Endometrium (tissue), 2 donors: Measurements from ENCODE around the gene NPDC1.
"Not testable (repeated sequence)": the region's sequence is repeated elsewhere in the genome, so short reads cannot be mapped to it uniquely, and the experiment has no call there.

Experiments
- FAIRE-seq: peaks from 2 replicates; lab custom pipeline; 2012; peaks lifted over from hg19 to GRCh38; lab: Jason Lieb, UNC
- donor health status: control.
- donor health status: control.

The NPDC1 gene

DNA sequence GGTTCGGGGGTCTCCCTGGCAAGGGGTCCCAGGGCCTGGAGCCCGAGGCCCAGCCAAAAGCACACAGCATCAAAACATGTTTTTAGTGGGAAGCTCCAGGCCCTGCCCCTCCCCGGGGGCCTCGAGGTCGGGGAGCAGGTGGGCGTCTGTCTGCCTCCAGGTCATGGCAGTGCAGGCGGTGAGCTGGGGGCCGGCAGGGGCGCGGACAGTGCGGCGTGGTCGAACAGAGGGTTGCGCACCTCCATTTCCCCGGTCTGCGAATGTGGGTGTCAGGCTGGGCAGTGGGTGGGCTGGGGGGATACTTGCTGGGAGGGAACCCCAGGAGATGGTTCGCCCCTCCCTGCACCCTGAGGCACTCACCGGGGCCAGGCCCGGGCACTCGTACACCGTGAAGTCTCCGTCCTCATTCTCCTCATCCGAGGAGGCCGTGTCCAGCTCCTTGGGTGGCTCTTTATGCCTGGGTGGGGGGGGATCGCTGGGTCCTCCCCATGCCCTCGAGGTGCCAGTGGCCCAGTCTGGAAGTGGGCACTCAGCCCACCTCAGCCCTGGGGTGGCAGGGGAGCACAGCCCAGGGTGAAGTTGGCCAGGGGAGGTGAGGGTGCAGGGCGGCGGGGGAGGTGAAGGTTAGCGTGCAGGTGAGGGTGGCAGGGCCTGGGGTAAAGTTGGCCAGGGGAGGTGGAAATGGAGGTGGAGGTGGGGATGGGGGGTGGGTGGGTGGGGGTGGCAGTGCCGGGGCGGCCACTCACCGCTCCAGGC, 6.2 kb downstream of the NPDC1 start:
- no peak for FAIRE-seq

DNA sequence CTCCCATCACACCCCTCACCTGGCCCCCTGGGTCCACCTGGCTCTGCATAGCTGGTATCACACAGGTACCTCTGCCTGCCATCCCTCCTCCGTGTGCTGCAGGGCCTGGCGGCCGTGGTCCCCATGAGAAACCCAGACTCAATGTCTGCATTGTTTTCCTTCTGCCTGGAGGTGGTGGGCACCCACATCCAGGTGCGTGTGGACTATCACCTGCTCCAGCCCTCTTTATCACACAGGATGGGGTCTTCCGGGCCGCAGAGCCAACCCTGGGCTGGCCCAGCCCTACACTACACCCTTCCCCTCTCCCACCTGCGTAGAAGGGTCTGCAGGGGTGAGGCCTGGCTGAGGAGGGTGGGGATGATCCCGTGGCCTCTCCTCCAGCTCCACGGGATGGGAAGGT, 7.1 kb downstream of the NPDC1 start:
- no peak for FAIRE-seq

GRCh38 chr9:137037483-137037882, 8.5 kb downstream of the NPDC1 start:
- no peak for FAIRE-seq

GRCh38 chr9:137037035-137037434, 8.9 kb downstream of the NPDC1 start:
- no peak for FAIRE-seq

DNA sequence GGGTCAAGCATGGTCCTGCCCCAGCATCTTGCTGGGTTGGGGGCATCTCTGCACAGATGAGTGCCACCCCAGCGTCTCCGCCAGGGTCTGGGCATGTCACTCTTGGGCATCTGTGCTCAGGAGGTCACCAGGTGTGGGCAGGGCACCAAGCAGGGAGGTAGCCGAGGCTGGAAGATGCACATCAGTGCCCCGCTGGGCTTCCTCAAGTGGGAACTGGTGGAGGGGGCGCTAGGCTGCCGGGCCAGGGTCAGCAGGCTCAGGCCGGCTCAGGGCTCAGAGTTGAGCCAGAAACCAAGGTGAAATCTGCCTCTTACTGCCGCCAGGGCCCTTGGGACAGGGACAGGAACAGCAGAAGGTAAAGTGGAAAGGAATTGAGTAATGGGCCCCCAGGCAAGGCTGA, 10.0 kb downstream of the NPDC1 start:
- FAIRE-seq = no peak

GRCh38 chr9:137035507-137035834, 10.5 kb downstream of the NPDC1 start:
- no peak for FAIRE-seq

- no peak for FAIRE-seq
Measured at GRCh38 chr9:137034709-137035506, 11.1 kb downstream of the NPDC1 start.

- FAIRE-seq = no peak
Measured at GRCh38 chr9:137034039-137034708, 11.8 kb downstream of the NPDC1 start.

DNA sequence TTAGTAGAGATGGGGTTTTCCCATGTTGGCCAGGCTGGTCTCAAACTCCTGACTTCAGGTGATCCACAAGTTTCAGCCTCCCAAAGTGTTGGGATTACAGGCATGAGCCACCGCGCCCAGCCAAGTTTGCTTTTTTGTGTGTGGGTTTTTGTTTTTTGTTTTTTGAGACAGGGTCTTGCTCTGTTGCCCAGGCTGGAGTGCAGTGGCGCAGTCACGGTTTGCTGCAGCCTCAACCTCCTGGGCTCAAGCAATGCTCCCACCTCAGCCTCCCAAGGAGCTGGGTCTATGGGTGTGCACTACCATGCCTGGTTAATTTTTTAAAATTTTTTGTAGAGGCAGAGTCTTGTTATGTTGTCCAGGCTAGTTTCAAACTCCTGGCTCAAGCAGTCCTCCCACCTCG, 12.5 kb downstream of the NPDC1 start:
- FAIRE-seq = not testable (repeated sequence)

DNA sequence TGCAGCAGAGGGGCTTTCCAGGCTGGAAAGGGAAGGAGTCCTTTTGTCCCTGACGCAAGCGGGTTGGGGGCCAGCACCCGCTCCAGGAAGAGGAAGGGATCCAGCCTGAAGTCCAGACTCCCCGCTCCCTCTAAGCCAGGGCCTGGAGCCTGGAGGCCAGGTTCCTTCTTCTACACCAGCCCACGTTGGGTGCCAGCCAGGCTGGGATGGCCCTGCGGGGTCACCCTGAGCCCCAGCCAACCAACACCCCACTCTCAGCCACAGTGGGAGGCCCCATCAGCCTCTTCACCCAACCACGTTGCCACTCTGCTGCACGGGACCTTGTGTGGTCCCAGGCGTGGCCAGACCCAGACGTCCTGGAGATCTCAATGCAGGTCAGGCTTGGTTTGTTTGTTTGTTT, 13.1 kb downstream of the NPDC1 start:
- no peak for FAIRE-seq

- no peak for FAIRE-seq
Measured at GRCh38 chr9:137031904-137032640, 13.9 kb downstream of the NPDC1 start, which contains the start of gene FUT7. Gene FUT7, minus strand, starts transcription at chr9:137032088. Its CDS starts 97 bp downstream, at chr9:137031991.

- FAIRE-seq = no peak
Measured at GRCh38 chr9:137030538-137031527, 15.1 kb downstream of the NPDC1 start.

- FAIRE-seq = no peak
Measured at GRCh38 chr9:137030006-137030405, 16.0 kb downstream of the NPDC1 start.

DNA sequence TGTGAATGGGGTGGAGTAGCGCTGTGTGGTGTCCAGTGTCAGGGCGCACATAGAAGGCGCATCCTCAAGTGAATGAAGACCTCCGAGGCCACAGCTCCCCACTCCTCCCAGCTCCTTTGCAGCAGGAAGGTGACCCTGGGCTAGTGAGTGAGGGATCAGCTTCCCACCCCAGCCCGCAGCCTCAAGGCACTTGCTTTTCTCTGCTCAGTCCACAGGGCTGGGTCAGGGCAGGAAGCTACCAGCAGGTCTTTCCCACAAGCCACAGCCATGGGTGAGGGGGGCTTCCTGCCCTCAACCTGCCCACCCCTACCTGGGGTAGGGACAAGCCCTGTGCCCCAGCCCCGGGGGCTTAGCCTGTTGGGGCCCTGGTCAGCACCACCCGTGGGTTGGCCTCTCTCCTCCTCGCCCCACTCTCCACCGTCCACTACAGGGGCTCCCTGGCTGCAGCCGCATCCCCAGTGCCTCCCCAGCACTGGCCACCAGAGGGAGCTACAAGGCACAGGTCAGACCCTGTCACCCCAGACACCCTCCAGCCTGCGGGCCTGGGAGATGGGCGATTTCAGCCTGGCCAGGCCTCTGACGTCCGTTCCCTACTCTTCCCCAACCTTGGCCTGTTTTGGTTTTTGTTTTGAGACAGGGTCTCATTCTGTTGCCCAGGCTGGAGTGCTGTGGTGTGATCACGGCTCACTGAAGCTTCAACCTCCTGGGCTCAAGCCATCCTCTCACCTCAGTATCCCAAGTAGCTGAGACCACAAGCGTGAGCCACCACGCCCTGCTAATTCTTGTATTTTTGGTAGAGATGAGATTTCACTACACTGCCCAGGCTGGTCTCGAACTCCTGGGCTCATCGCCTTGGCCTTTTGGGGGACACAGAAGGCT, 16.7 kb downstream of the NPDC1 start:
- FAIRE-seq = no peak

GRCh38 chr9:137028263-137029057, 17.5 kb downstream of the NPDC1 start:
- no peak for FAIRE-seq

GRCh38 chr9:137027369-137028262, 18.4 kb downstream of the NPDC1 start, which contains the start of gene ABCA2:
Gene ABCA2, minus strand, starts transcription at chr9:137028237. Its CDS starts 97 bp downstream, at chr9:137028140.
- no peak for FAIRE-seq

DNA sequence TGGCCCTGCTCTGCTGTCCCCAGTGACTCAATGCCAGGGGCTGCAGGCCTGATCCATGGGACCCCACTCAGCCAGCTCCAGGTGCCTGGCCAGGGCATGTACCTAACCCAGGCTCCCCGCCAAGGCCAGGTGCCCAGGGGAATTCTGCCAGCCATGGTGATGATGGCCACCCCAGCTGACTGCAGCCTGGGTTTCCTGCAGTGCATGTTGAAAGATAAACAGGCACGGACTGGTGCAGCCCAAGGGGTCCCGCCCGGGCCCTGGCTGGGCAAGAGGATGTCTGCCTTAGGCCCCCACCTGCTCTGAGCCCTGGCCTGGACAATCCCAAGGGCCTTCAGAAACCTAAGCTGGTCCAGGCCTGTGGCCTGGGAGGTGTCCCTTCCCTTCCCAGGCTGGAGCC, 19.1 kb downstream of the NPDC1 start:
- no peak for FAIRE-seq

DNA sequence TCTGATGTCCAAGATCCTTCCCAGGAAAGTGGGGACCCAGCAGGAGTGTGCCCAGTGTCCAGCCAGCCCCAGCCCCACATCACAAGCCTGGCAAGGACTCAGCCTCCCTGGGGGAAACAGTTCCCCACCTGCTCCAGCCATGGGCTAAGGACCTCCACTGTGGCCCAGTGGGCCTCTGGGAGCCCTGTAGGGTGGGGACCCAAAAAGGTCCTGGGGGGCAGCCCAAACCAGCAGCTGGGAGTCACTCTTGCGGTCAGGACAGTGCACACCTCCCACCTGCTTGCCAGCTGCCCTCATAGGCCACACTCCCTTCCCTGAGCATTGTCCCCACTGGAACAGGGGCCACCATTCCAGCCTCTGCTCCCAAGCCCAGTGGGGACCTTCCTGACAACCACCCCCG, 19.6 kb downstream of the NPDC1 start:
- no peak for FAIRE-seq
